Measurements from ENCODE around the gene PFKFB4.
"Not testable (repeated sequence)": the region's sequence is repeated elsewhere in the genome, so short reads cannot be mapped to it uniquely, and the experiment has no call there.

Gene PFKFB4

GRCh38 chr3:48476426-48477053 is 80.1 kb downstream of the PFKFB4 start:
- DNase-seq (ENCODE audit: low read depth), result no peak
- no peak for TF ChIP-seq CTCF (IDR thresholded peaks at IDR 0.05; ENCODE audit: insufficient read depth, low read depth, low read length, missing control alignments)
- H3K4me3 ChIP-seq (ENCODE audit: low read length), result no peak overlapping the region

DNA sequence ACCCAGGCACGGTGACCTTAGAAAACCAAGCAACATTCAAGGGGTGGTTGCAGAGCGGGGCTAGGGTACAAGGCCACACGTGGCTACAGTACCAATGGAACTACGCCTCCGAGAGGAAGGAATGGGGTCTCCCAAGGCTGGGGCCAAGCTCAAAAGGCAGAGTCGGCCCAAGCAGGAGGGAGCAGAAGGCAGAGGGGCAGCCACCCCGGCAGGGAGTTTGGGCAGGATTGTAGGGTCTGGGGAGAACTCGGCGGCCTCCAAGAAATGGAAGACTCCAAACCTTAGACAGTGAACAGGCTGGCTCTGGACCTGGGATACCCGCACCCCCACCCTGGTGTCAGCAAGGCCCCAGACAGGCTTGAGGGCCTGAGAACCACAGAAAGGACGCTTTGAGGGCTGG is 81.4 kb downstream of the PFKFB4 start:
- no peak for DNase-seq (ENCODE audit: low read depth)
- no peak for TF ChIP-seq CTCF (IDR thresholded peaks at IDR 0.05; ENCODE audit: insufficient read depth, low read depth, low read length, missing control alignments)
- no peak overlapping the region for H3K4me3 ChIP-seq (ENCODE audit: low read length)

- H3K4me3 ChIP-seq (ENCODE audit: low read length), result no peak overlapping the region
- no peak for TF ChIP-seq CTCF (IDR thresholded peaks at IDR 0.05; ENCODE audit: insufficient read depth, low read depth, low read length, missing control alignments)
- no peak for DNase-seq (ENCODE audit: low read depth)
Measured at GRCh38 chr3:48474619-48475018, 82.0 kb downstream of the PFKFB4 start.

DNA sequence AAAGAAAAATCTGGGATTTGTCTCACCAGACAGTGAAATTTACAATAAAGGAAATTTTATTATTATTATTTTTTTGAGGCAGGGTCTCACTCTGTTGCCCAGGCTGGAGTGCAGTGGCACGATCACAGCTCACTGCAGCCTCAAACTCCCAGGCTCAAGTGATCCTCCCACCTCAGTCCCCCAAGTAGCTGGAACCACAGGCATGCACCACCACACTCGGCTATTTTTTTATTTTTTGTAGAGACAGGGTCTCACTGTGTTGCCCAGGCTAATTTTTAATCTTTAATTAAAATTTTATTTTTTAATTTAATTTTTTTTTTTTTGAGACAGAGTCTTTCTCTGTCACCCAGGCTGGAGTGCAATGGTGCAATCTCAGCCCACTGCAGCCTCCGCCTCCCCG is 82.6 kb downstream of the PFKFB4 start:
- DNase-seq (ENCODE audit: low read depth), result not testable (repeated sequence)

GRCh38 chr3:48473617-48473952 is 83.0 kb downstream of the PFKFB4 start:
- no peak overlapping the region for H3K4me3 ChIP-seq (ENCODE audit: low read length)
- no peak for DNase-seq (ENCODE audit: low read depth)
- TF ChIP-seq CTCF (IDR thresholded peaks at IDR 0.05; ENCODE audit: insufficient read depth, low read depth, low read length, missing control alignments), result no peak

More for the DNA sequence above, 82.6 kb downstream of the PFKFB4 start:
- not testable (repeated sequence) for H3K4me3 ChIP-seq (ENCODE audit: low read length)

DNA sequence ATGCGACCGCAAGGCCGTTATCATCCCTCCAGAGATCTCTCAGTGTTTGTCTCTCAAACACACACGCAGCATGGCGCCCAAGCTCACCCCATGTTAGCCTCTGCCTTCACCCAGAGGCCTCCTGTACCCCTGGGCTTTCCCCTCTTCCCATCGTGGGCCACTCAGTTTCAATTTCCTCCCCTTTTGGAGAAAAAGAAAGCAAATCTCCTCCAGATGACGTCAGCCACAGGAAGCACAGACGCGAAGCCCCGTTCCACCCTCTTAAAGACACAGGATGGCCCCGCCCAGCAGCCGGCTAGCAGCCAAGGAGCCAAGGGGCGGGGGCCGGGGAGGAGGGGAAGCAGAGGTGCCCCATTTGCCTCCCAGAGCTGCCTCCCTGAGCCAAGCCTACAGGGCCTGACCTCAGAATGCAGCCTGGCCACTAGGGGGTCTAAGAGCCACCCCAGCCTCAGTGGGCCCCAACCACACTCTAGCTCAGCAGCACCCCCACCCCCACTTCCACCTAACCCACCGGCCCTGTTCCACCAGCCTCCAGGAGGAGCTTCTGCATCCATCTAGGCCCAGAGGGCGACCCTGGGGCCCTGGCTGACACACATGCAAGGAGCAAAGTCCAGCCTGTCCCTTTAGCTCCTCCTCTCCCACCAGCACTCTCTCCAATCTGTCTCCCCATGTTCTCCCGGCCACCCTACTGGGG is 83.5 kb downstream of the PFKFB4 start:
- TF ChIP-seq CTCF (IDR thresholded peaks at IDR 0.05; ENCODE audit: insufficient read depth, low read depth, low read length, missing control alignments), result peak; percentile 29
- DNase-seq (ENCODE audit: low read depth), result peak; percentile 86
- peak overlapping the region; percentile 91 for H3K4me3 ChIP-seq (ENCODE audit: low read length)

- peak overlapping the region; percentile 91 for H3K4me3 ChIP-seq (ENCODE audit: low read length)
- TF ChIP-seq CTCF (IDR thresholded peaks at IDR 0.05; ENCODE audit: insufficient read depth, low read depth, low read length, missing control alignments), result no peak
- peak; percentile 67 for DNase-seq (ENCODE audit: low read depth)
Measured at GRCh38 chr3:48472673-48472922, 84.0 kb downstream of the PFKFB4 start.

Data from epithelial cell of esophagus (primary cell).